ENCODE results near the gene KLHL29. TPM values are rescaled to one million over a fixed set of nuclear protein-coding genes. Genes with fewer than 3 reads are reported as not detected.

The KLHL29 gene
- total RNA-seq, 3 donors from 2014 or later (not counting 1 experiment from before 2014, with no cell fraction given) = 0.24 to 0.43 (median 0.33) TPM

DNA sequence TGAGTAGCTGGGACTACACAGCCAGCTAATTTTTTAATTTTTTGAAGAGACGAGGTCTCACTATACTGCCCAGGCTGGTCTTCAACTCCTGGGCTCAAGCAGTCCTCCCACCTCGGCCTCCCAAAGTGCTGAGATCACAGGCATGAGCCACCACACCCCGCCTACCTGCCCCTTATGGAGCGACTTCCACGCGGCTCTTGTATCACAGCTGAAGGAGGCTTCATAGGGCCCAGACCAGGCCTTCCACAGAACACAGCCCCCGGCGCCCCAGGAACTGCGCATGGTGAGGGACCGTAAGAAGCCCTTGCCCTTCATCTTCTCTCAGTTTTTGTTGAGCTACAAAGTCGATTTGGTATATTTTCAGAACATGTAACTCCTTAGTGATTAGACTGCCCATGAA lies 220.3 kb downstream of the KLHL29 start:
- H3K9me3 Mint-ChIP-seq = peaks cover 2 to 5% of the 10 kb centered on the region in 2 donors
- H3K27me3 Mint-ChIP-seq (ENCODE audit: low read depth in 2 of 2) = peaks cover 4 to 16% of the 10 kb centered on the region in 2 donors
- H3K27me3 ChIP-seq (ENCODE audit: control insufficient read depth, insufficient read depth, low read length) = no peaks in the 10 kb centered on the region
- ATAC-seq = no peak
- 97% methylated on average over 11 of the region's 11 CpGs for WGBS (ENCODE audit: insufficient coverage)
- no peaks in the 10 kb centered on the region for H3K36me3 ChIP-seq (ENCODE audit: control insufficient read depth, insufficient read depth, low read length)
- no peak overlapping the region for H3K27ac Mint-ChIP-seq
- H3K4me3 ChIP-seq (ENCODE audit: low read length) = no peak overlapping the region
- H3K9me3 ChIP-seq (ENCODE audit: control insufficient read depth, insufficient read depth, low read length) = peaks cover 11% of the 10 kb centered on the region
- intact Hi-C loops (cut with micrococcal nuclease) = no loop called here
- no peaks in the 10 kb centered on the region for H3K4me1 Mint-ChIP-seq
- H3K4me3 Mint-ChIP-seq = no peak overlapping the region
- TF ChIP-seq, protein P1, sequence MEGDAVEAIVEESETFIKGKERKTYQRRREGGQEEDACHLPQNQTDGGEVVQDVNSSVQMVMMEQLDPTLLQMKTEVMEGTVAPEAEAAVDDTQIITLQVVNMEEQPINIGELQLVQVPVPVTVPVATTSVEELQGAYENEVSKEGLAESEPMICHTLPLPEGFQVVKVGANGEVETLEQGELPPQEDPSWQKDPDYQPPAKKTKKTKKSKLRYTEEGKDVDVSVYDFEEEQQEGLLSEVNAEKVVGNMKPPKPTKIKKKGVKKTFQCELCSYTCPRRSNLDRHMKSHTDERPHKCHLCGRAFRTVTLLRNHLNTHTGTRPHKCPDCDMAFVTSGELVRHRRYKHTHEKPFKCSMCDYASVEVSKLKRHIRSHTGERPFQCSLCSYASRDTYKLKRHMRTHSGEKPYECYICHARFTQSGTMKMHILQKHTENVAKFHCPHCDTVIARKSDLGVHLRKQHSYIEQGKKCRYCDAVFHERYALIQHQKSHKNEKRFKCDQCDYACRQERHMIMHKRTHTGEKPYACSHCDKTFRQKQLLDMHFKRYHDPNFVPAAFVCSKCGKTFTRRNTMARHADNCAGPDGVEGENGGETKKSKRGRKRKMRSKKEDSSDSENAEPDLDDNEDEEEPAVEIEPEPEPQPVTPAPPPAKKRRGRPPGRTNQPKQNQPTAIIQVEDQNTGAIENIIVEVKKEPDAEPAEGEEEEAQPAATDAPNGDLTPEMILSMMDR (IDR thresholded peaks at IDR 0.05) = no peak
- no peaks in the 10 kb centered on the region for H3K36me3 Mint-ChIP-seq
- no peak for DNase-seq
- H3K4me1 ChIP-seq (ENCODE audit: control insufficient read depth, insufficient read depth, low read length) = no peaks in the 10 kb centered on the region
- H3K27ac ChIP-seq (ENCODE audit: low read length) = no peak overlapping the region

GRCh38 chr2:23606196-23606595 lies 221.2 kb downstream of the KLHL29 start:
- H3K27ac Mint-ChIP-seq = no peak overlapping the region
- no peak overlapping the region for H3K4me3 Mint-ChIP-seq
- DNase-seq = no peak
- no peaks in the 10 kb centered on the region for H3K36me3 Mint-ChIP-seq
- WGBS (ENCODE audit: insufficient coverage) = 84% methylated on average over 9 of the region's 9 CpGs
- H3K27me3 Mint-ChIP-seq (ENCODE audit: low read depth in 2 of 2) = peaks cover 4 to 25% of the 10 kb centered on the region in 2 donors
- Histone ChIP-seq H3K4me1 (ENCODE audit: control insufficient read depth, insufficient read depth, low read length) (no peaks in the 10 kb centered on the region), H3K9me3 (ENCODE audit: control insufficient read depth, insufficient read depth, low read length) (peaks cover 12% of the 10 kb centered on the region), H3K27ac (ENCODE audit: low read length) (no peak overlapping the region), H3K36me3 (ENCODE audit: control insufficient read depth, insufficient read depth, low read length) (no peaks in the 10 kb centered on the region), H3K4me3 (ENCODE audit: low read length) (no peak overlapping the region), H3K27me3 (ENCODE audit: control insufficient read depth, insufficient read depth, low read length) (no peaks in the 10 kb centered on the region)
- ATAC-seq = no peak
- H3K4me1 Mint-ChIP-seq = no peaks in the 10 kb centered on the region
- TF ChIP-seq, protein P1 (IDR thresholded peaks at IDR 0.05) = no peak
- intact Hi-C loops (cut with micrococcal nuclease) = no loop called here
- H3K9me3 Mint-ChIP-seq = peaks cover 2 to 5% of the 10 kb centered on the region in 2 donors

- peaks cover 2 to 9% of the 10 kb centered on the region in 2 donors for H3K9me3 Mint-ChIP-seq
- TF ChIP-seq, protein P1 (IDR thresholded peaks at IDR 0.05) = no peak
Measured at GRCh38 chr2:23606968-23607367, 222.0 kb downstream of the KLHL29 start.

GRCh38 chr2:23607925-23608324 lies 222.9 kb downstream of the KLHL29 start:
- intact Hi-C loops (cut with micrococcal nuclease) = no loop called here
- Mint-ChIP-seq H3K36me3 (peaks cover 6% of the 10 kb centered on the region), H3K9me3 (peaks cover 2 to 9% of the 10 kb centered on the region in 2 donors), H3K4me1 (no peaks in the 10 kb centered on the region), H3K27ac (no peak overlapping the region), H3K4me3 (no peak overlapping the region), H3K27me3 (ENCODE audit: low read depth in 2 of 2) (peaks cover 4 to 36% of the 10 kb centered on the region in 2 donors)
- no peak overlapping the region for H3K4me3 ChIP-seq (ENCODE audit: low read length)
- DNase-seq (no peak), ATAC-seq (no peak)
- peaks cover 13% of the 10 kb centered on the region for H3K9me3 ChIP-seq (ENCODE audit: control insufficient read depth, insufficient read depth, low read length)
- H3K27me3 ChIP-seq (ENCODE audit: control insufficient read depth, insufficient read depth, low read length) = no peaks in the 10 kb centered on the region
- H3K27ac ChIP-seq (ENCODE audit: low read length) = no peak overlapping the region
- 83% methylated on average over 1 of the region's 3 CpGs for WGBS (ENCODE audit: insufficient coverage)
- no peaks in the 10 kb centered on the region for H3K36me3 ChIP-seq (ENCODE audit: control insufficient read depth, insufficient read depth, low read length)
- TF ChIP-seq, protein P1 (IDR thresholded peaks at IDR 0.05) = no peak
- H3K4me1 ChIP-seq (ENCODE audit: control insufficient read depth, insufficient read depth, low read length) = no peaks in the 10 kb centered on the region

More at GRCh38 chr2:23606968-23607367, 222.0 kb downstream of the KLHL29 start:
- Mint-ChIP-seq H3K27me3 (ENCODE audit: low read depth in 2 of 2) (peaks cover 4 to 32% of the 10 kb centered on the region in 2 donors), H3K36me3 (peaks cover 6% of the 10 kb centered on the region), H3K27ac (no peak overlapping the region), H3K4me3 (no peak overlapping the region), H3K4me1 (no peaks in the 10 kb centered on the region)
- DNase-seq = no peak
- Histone ChIP-seq H3K27ac (ENCODE audit: low read length) (no peak overlapping the region), H3K4me1 (ENCODE audit: control insufficient read depth, insufficient read depth, low read length) (no peaks in the 10 kb centered on the region), H3K4me3 (ENCODE audit: low read length) (no peak overlapping the region), H3K36me3 (ENCODE audit: control insufficient read depth, insufficient read depth, low read length) (no peaks in the 10 kb centered on the region), H3K9me3 (ENCODE audit: control insufficient read depth, insufficient read depth, low read length) (peaks cover 13% of the 10 kb centered on the region), H3K27me3 (ENCODE audit: control insufficient read depth, insufficient read depth, low read length) (no peaks in the 10 kb centered on the region)
- intact Hi-C loops (cut with micrococcal nuclease) = no loop called here
- no peak for ATAC-seq
